GM18861 (cell line): ENCODE data around the gene VWC2.
"Not testable (repeated sequence)": the region's sequence is repeated elsewhere in the genome, so short reads cannot be mapped to it uniquely, and the experiment has no call there.

Experiments used
- ATAC-seq: cut with Tn5 transposase; IDR thresholded peaks from one replicate; pipeline ENCODE4 v1.9.1; 2021; ENCODE audit not compliant: unreplicated experiment

Gene VWC2

GRCh38 chr7:49848211-49848841 is 74.9 kb downstream of the VWC2 start:
- ATAC-seq, result no peak

GRCh38 chr7:49850921-49851613 is 77.6 kb downstream of the VWC2 start:
- no peak for ATAC-seq

- ATAC-seq, result not testable (repeated sequence)
Measured at GRCh38 chr7:49851614-49851934, 78.1 kb downstream of the VWC2 start.

- peak; percentile 82 for ATAC-seq
Measured at GRCh38 chr7:49852619-49853462, 79.4 kb downstream of the VWC2 start.

- no peak for ATAC-seq
Measured at GRCh38 chr7:49855281-49855980, 82.0 kb downstream of the VWC2 start.

- ATAC-seq, result no peak
Measured at GRCh38 chr7:49860293-49860692, 86.9 kb downstream of the VWC2 start.

- ATAC-seq, result no peak
Measured at GRCh38 chr7:49866076-49866735, 92.8 kb downstream of the VWC2 start.

GRCh38 chr7:49866910-49867309 is 93.5 kb downstream of the VWC2 start:
- ATAC-seq, result no peak

- no peak for ATAC-seq
Measured at GRCh38 chr7:49873420-49873819, 100.0 kb downstream of the VWC2 start.

GRCh38 chr7:49875336-49875735 is 101.9 kb downstream of the VWC2 start:
- ATAC-seq, result no peak

GRCh38 chr7:49876202-49876601 is 102.8 kb downstream of the VWC2 start:
- no peak for ATAC-seq

GRCh38 chr7:49878089-49878488 is 104.7 kb downstream of the VWC2 start:
- no peak for ATAC-seq

- ATAC-seq, result no peak
Measured at GRCh38 chr7:49878627-49879026, 105.2 kb downstream of the VWC2 start.

- ATAC-seq, result no peak
Measured at GRCh38 chr7:49883933-49884332, 110.5 kb downstream of the VWC2 start.

- no peak for ATAC-seq
Measured at GRCh38 chr7:49885593-49886285, 112.3 kb downstream of the VWC2 start.

GRCh38 chr7:49892481-49892880 is 119.0 kb downstream of the VWC2 start:
- no peak for ATAC-seq

GRCh38 chr7:49893131-49893530 is 119.7 kb downstream of the VWC2 start:
- ATAC-seq, result no peak

GRCh38 chr7:49894543-49894942 is 121.1 kb downstream of the VWC2 start:
- ATAC-seq, result no peak

- no peak for ATAC-seq
Measured at GRCh38 chr7:49911909-49912308, 138.5 kb downstream of the VWC2 start.

- ATAC-seq, result no peak
Measured at GRCh38 chr7:49926720-49927119, 153.3 kb downstream of the VWC2 start.
